ENCODE measurements around the gene RFX4.

Gene RFX4

GRCh38 chr12:106769546-106769945 lies 186.7 kb downstream of the RFX4 start:
- no peak overlapping the region for H3K4me2 ChIP-seq
- no peak overlapping the region for H3K27ac ChIP-seq
- H4K20me1 ChIP-seq (ENCODE audit: insufficient read depth) = no peaks in the 10 kb centered on the region
- no peaks in the 10 kb centered on the region for H3K36me3 ChIP-seq (ENCODE audit: insufficient read depth)
- no peak for TF ChIP-seq CTCF (conservative IDR thresholded peaks at IDR 0.05; ENCODE audit: low read depth, low read length)
- H3K79me2 ChIP-seq (ENCODE audit: insufficient read depth, low read depth) = no peaks in the 10 kb centered on the region
- no peaks in the 10 kb centered on the region for H3K27me3 ChIP-seq (ENCODE audit: insufficient read depth, low read depth)
- no peaks in the 10 kb centered on the region for H3K4me1 ChIP-seq (ENCODE audit: low read depth, poor library complexity, severe bottlenecking)
- no peak overlapping the region for H3K4me3 ChIP-seq (IDR thresholded peaks at IDR 0.05; ENCODE audit: insufficient read depth, low read depth, low read length)
- H2AFZ ChIP-seq (ENCODE audit: low read depth) = no peak overlapping the region
- H3K9ac ChIP-seq = no peak overlapping the region

DNA sequence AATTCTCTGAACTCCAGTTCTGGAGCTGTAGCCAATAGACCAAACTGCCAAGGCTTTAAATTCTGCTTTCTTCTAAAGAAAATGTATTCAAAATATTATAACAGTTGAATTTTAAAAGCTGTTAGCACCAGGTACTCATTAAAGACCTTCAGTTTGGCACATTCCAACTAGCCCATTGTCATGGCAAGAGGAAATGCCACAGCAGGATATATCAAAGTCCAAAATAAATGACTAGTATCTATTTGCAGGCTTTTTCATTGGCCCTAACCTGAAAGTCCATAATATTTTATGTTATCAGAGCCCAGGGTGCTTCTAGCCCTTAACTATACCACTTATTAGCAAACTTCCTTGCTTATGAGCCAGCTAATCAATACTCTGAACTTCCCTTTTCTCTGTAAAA lies 188.6 kb downstream of the RFX4 start:
- Histone ChIP-seq H3K4me3 (IDR thresholded peaks at IDR 0.05; ENCODE audit: insufficient read depth, low read depth, low read length) (no peak overlapping the region), H3K27ac (no peak overlapping the region), H3K79me2 (ENCODE audit: insufficient read depth, low read depth) (no peaks in the 10 kb centered on the region), H3K4me1 (ENCODE audit: low read depth, poor library complexity, severe bottlenecking) (peaks cover 4% of the 10 kb centered on the region), H3K36me3 (ENCODE audit: insufficient read depth) (no peaks in the 10 kb centered on the region), H4K20me1 (ENCODE audit: insufficient read depth) (no peaks in the 10 kb centered on the region), H3K27me3 (ENCODE audit: insufficient read depth, low read depth) (no peaks in the 10 kb centered on the region), H2AFZ (ENCODE audit: low read depth) (no peak overlapping the region), H3K4me2 (no peak overlapping the region), H3K9ac (no peak overlapping the region)
- no peak for TF ChIP-seq CTCF (conservative IDR thresholded peaks at IDR 0.05; ENCODE audit: low read depth, low read length)

DNA sequence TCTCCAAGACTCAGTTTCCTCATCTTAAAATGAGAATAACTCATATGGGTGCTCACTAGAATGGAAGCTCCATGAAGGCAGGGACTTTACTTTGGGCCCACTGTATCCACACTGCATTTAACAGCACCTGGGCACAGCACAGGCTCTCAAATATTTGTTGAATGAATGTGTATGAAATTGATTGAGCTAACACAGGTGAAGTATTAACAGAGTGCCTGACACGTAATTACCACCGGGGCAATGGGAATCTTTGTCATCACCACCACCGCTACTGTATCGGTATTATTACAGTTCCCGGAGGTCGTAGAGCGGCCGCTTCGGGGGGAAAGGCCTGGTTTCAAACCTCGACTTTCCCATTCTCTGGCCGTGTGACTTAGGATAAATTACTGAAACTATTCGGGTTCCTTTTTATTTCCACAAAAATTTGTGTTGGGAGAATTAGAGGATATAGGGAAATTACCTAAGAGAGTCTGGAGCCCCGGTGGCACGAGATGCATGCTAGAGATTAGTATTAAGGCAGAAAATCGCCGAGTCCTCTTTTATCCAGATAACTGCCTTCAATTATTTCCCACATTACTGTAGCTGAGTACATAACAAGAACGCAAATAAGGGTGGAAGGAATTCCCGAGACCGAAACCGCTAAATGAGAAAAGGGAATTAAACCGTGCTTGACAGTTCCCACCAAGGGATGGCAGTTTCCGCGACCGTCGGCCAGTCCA lies 190.6 kb downstream of the RFX4 start:
- H3K27ac ChIP-seq = no peak overlapping the region; the same call in 1 of the 2 replicates
- peak overlapping the region; percentile 88 for H2AFZ ChIP-seq (ENCODE audit: low read depth)
- no peaks in the 10 kb centered on the region for H4K20me1 ChIP-seq (ENCODE audit: insufficient read depth)
- peak overlapping the region; percentile 54 for H3K4me2 ChIP-seq
- H3K79me2 ChIP-seq (ENCODE audit: insufficient read depth, low read depth) = no peaks in the 10 kb centered on the region
- H3K9ac ChIP-seq = peak overlapping the region; percentile 61; the same call in 1 of the 2 replicates
- H3K4me3 ChIP-seq (IDR thresholded peaks at IDR 0.05; ENCODE audit: insufficient read depth, low read depth, low read length) = no peak overlapping the region
- H3K4me1 ChIP-seq (ENCODE audit: low read depth, poor library complexity, severe bottlenecking) = peaks cover 4% of the 10 kb centered on the region
- no peaks in the 10 kb centered on the region for H3K27me3 ChIP-seq (ENCODE audit: insufficient read depth, low read depth)
- H3K36me3 ChIP-seq (ENCODE audit: insufficient read depth) = no peaks in the 10 kb centered on the region
- TF ChIP-seq CTCF (conservative IDR thresholded peaks at IDR 0.05; ENCODE audit: low read depth, low read length) = no peak

- H3K4me3 ChIP-seq (IDR thresholded peaks at IDR 0.05; ENCODE audit: insufficient read depth, low read depth, low read length) = no peak within 1 kb of the TSS
- H2AFZ ChIP-seq (ENCODE audit: low read depth) = peak within 1 kb of the TSS; percentile 88
- H3K27me3 ChIP-seq (ENCODE audit: insufficient read depth, low read depth) = no peaks in the 10 kb centered on the region
- no peaks in the 10 kb centered on the region for H3K79me2 ChIP-seq (ENCODE audit: insufficient read depth, low read depth)
- peak within 1 kb of the TSS; percentile 51 for H3K27ac ChIP-seq
- no peak for TF ChIP-seq CTCF (conservative IDR thresholded peaks at IDR 0.05; ENCODE audit: low read depth, low read length)
- H3K4me2 ChIP-seq = peak within 1 kb of the TSS; percentile 54
- peak within 1 kb of the TSS; percentile 61; the same call in 1 of the 2 replicates for H3K9ac ChIP-seq
- no peaks in the 10 kb centered on the region for H3K36me3 ChIP-seq (ENCODE audit: insufficient read depth)
- no peaks in the 10 kb centered on the region for H4K20me1 ChIP-seq (ENCODE audit: insufficient read depth)
- peaks cover 4% of the 10 kb centered on the region for H3K4me1 ChIP-seq (ENCODE audit: low read depth, poor library complexity, severe bottlenecking)
These were observed 191.4 kb downstream of the RFX4 start, which contains the start of gene RIC8B for GRCh38 chr12:106774005-106774807. TSS of gene RIC8B (plus strand) at chr12:106774682. CDS start at chr12:106774746, 64 bp downstream.

Data from KMS-11 (cell line).